ENCODE results near the gene CDK3.
"Not testable (repeated sequence)": the region's sequence is repeated elsewhere in the genome, so short reads cannot be mapped to it uniquely, and the experiment has no call there.

Gene CDK3

DNA sequence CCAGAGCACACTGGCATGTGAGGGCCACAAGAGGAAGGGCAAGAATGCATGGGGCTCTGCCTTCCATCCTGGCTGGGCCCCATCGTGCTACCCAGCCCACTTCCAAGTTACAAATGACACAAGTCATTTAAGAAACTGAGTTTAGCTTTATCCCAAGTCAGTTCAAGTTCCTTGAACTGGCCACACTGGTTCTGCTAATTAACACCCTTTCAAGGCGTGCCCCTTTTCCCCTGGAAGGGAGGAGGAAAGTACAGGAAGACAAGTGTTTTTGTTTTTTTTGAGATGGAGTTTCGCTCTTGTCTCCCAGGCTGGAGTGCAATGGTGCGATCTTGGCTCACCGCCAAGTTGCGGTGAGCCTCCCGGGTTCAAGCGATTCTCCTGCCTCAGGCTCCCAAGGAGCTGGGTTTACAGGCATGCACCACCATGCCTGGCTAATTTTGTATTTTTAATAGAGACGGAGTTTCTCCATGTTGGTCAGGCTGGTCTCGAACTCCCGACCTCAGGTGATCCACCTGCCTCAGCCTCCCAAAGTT lies 43.9 kb downstream of the CDK3 start:
- not testable (repeated sequence) for DNase-seq

- DNase-seq: no peak
Measured at GRCh38 chr17:76046064-76046463, 45.4 kb downstream of the CDK3 start.

DNA sequence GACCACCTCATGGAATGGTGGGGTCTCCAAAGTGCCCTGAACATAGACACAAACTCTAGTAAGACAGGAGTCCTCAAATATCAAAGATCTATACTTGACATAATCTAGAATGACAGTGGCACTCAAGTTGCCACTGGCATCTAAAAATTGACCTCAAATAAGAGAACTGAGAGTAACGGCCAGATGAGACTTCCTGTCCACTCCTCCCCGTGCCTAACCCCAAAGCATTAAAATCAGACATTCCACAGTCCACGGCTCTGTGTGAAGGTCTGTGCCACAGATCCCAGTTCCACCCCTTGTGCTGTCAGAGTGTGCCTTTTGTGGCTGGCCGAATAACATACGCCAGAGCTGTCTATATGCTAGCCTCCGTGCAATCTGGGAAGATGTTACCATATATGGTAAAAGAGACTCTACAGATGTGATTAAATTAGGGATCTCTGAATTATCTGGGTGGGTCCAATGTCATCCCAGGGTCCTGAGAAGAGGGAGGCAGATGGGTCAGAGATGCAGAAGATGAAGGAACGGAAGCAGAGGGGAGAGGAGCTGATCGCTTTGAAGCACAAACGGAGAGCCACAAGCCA lies 47.5 kb downstream of the CDK3 start:
- DNase-seq: no peak

DNA sequence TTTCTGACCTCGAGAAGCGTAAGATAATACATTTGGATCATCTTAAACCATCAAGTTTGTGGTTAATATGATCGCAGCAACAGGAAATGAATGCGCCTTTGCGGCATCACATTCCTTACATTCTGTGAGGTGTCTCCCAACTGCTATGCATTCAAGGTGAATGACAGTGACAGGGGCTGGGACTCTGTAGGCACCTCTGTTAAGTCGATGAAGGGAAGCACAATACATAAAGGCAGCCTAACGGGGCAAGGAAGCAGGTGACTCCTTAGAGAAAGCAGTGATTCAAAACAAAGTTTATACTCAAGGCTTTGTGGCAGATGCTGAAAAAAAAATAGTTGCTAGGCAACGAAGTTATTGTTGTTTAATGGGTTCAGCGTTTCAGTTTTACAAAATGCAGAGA lies 48.1 kb downstream of the CDK3 start:
- no peak for DNase-seq

DNA sequence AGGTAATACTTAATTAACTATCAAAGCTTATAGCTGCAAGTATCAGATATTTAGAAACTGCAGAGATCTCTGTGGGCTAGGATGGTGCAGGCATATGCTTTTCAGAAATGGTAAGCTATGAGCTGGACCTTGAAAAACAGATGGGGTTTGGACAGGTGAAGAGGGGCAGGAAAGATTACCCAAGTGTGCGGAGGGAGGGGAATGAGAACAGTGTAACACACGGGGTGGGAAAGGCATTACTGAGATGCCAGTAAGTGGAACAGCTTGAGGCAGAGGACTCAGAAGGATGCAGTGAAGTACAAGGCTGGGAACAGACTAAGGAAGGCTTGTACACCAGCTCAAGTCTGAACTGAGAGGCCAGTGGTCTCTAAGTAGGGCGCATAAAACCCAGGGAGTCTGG lies 48.6 kb downstream of the CDK3 start:
- DNase-seq: no peak

GRCh38 chr17:76049836-76050537 lies 49.3 kb downstream of the CDK3 start:
- no peak for DNase-seq

- DNase-seq: no peak
Measured at GRCh38 chr17:76050538-76051467, 50.1 kb downstream of the CDK3 start.

GRCh38 chr17:76051561-76051960 lies 50.9 kb downstream of the CDK3 start:
- DNase-seq: no peak

GRCh38 chr17:76053246-76054111 lies 52.8 kb downstream of the CDK3 start:
- peak; percentile 22 for DNase-seq

GRCh38 chr17:76054112-76054476 lies 53.4 kb downstream of the CDK3 start:
- DNase-seq: no peak
